ENCODE measurements around the gene DUSP28. TPM values are rescaled to one million over a fixed set of nuclear protein-coding genes. Genes with fewer than 3 reads are reported as not detected.

Gene DUSP28
- total RNA-seq, 1 experiment from 2014 or later: 6.3 TPM

- H3K36me3 ChIP-seq: peaks cover 11% of the 10 kb centered on the region
- no peaks in the 10 kb centered on the region for H3K9me3 ChIP-seq
- no peak for DNase-seq
- no peaks in the 10 kb centered on the region for H3K27me3 ChIP-seq
- H3K4me3 ChIP-seq: peak overlapping the region; percentile 85
These were observed 25.6 kb downstream of the DUSP28 start for GRCh38 chr2:240585681-240586197.

GRCh38 chr2:240586198-240586918 is 26.2 kb downstream of the DUSP28 start, which contains the start of gene CAPN10:
Gene CAPN10 (plus strand): TSS chr2:240586734. CDS start chr2:240586912, 178 bp downstream.
- Histone ChIP-seq H3K4me3 (peak within 1 kb of the TSS; percentile 85), H3K27me3 (no peaks in the 10 kb centered on the region), H3K36me3 (peaks cover 11% of the 10 kb centered on the region), H3K9me3 (no peaks in the 10 kb centered on the region)
- peak; percentile 98 for DNase-seq

GRCh38 chr2:240586919-240587800 is 27.0 kb downstream of the DUSP28 start:
- peaks cover 11% of the 10 kb centered on the region for H3K36me3 ChIP-seq
- peak overlapping the region; percentile 85 for H3K4me3 ChIP-seq
- no peaks in the 10 kb centered on the region for H3K9me3 ChIP-seq
- DNase-seq: peak; percentile 31
- no peaks in the 10 kb centered on the region for H3K27me3 ChIP-seq

DNA sequence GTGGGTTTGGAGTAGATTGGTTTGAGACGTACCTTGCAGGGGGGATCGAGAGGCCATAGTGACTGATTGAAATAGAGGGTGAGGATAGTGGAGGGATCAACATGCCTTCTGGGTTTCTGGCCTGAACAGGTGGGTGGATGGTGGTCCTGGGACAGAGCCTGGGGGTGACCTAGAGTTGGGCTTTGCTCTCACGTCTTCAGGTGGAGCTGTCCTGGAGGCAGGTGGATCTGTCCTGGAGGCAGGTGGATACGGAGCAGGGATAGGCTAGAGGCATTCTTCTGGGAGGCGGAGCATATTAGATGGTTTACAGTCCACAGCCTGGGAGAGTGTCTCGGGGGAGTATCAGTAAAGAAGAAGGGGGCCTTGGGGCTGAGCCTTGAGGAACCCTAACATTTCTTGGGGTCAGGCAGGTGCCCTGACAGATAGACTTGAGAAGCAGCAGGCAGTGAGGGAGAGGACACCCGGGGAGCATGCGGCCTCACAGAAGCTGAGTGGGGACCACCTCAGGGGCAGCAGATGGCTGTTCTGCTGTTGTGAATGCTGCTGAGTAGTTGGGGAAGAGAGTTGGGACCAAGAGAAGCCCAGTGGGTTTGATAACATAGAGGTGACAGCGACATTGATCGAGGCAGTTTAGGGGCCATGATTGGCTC is 28.0 kb downstream of the DUSP28 start:
- no peaks in the 10 kb centered on the region for H3K27me3 ChIP-seq
- no peaks in the 10 kb centered on the region for H3K9me3 ChIP-seq
- DNase-seq: no peak
- H3K4me3 ChIP-seq: peak overlapping the region; percentile 85
- peaks cover 11% of the 10 kb centered on the region for H3K36me3 ChIP-seq

DNA sequence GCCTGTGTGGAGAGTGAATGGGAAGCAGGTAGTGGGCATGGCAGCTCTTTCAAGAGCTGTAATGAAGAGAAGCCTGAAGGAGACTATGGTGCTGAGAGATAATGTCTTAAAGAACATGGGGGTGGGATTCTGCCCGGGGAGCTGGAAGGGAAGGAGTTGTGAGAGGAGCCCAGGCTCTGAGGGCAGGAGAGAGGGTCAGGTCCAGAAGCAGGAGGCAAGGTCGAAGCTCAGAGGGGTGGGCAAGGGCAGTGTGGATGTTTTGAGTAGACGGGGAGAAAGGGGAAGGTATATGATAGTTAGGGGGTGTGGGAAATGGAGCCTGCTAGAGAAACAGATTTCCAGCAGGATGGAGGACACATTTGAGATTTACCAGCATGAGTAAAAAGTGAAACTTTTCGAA is 28.5 kb downstream of the DUSP28 start:
- H3K36me3 ChIP-seq: peaks cover 8% of the 10 kb centered on the region
- DNase-seq: no peak
- H3K9me3 ChIP-seq: no peaks in the 10 kb centered on the region
- no peaks in the 10 kb centered on the region for H3K27me3 ChIP-seq
- no peak overlapping the region for H3K4me3 ChIP-seq

DNA sequence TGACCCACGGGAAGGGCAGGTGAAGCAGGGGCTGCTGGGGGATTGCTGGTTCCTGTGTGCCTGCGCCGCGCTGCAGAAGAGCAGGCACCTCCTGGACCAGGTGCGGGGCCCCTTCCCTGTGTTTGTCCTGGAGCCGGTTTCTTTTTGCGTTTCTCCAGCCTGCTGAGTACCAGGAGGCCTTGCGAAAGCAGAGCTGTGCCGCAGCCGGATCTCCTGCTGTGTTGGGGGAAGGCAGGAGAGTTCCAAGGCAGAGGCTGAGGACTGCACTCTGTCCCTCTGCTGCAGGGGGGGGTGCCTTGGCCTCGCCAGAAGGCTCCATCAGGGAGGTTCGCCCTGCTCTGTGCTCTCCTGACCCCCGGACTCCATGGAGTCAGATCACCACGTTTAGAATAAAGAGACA is 29.2 kb downstream of the DUSP28 start:
- peaks cover 8% of the 10 kb centered on the region for H3K36me3 ChIP-seq
- no peak for DNase-seq
- H3K27me3 ChIP-seq: no peaks in the 10 kb centered on the region
- H3K9me3 ChIP-seq: no peaks in the 10 kb centered on the region
- H3K4me3 ChIP-seq: no peak overlapping the region

DNA sequence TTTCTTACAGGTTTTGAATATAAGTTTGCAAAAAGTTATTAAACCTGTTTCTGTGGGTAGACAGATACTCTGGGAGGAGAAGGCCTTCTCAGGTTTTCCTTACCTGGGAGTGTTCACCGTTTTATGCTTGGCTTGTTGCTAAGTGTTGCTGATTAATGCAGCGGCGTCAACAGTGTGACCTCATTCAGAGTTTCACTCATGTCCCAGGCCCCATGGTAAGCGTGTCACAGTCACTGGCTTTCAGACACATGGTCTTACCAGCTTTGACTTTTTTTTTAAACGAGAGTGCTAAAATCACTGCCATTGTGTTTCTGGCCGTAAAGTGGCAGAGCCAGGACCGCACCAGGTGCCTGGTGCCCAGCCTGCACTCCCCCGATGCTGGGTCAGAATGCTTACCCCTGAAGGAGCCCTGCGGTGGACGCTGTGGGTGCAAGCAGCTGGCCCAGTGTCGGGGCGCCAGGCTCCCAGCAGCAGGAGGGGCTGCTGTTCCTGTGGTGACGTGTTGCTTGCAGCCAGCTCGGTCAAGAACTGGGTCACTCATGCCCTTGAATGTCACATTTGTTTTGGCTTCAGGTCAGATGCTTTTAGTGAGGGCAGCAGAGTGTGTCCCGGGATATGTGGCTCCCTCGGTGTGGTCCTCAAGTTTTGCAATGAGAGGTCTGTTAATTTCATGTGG is 29.8 kb downstream of the DUSP28 start:
- no peak for DNase-seq
- H3K4me3 ChIP-seq: no peak overlapping the region

GRCh38 chr2:240590681-240591111 is 30.5 kb downstream of the DUSP28 start:
- DNase-seq: no peak
- H3K36me3 ChIP-seq: peaks cover 3% of the 10 kb centered on the region
- no peaks in the 10 kb centered on the region for H3K27me3 ChIP-seq
- H3K9me3 ChIP-seq: no peaks in the 10 kb centered on the region
- no peak overlapping the region for H3K4me3 ChIP-seq

More for the DNA sequence above, 29.8 kb downstream of the DUSP28 start:
- Histone ChIP-seq H3K9me3 (no peaks in the 10 kb centered on the region), H3K36me3 (peaks cover 6% of the 10 kb centered on the region), H3K27me3 (no peaks in the 10 kb centered on the region)

DNA sequence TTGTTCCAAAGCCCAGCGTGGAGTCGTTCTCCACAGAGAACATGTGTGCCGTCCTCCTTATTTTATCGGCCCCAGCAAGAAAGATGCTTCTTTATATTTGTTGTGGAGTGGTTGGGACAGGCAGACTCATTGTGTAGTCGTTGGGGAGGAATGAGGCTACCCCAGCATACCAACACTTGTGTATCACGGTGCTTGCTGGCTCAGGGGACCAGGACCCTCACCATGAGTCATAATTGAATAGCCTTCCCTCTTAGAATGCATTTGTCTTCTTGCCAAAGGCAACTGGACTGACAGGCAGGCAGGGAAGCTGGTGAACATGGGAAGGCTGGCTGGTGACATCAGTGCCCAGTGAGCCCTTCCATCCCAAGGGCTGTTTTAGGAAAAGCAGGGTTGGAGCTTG is 31.1 kb downstream of the DUSP28 start:
- no peaks in the 10 kb centered on the region for H3K9me3 ChIP-seq
- H3K36me3 ChIP-seq: peaks cover 3% of the 10 kb centered on the region
- DNase-seq: no peak
- H3K27me3 ChIP-seq: no peaks in the 10 kb centered on the region
- no peak overlapping the region for H3K4me3 ChIP-seq

GRCh38 chr2:240591784-240592183 is 31.6 kb downstream of the DUSP28 start:
- peaks cover 3% of the 10 kb centered on the region for H3K36me3 ChIP-seq
- no peak overlapping the region for H3K4me3 ChIP-seq
- H3K27me3 ChIP-seq: no peaks in the 10 kb centered on the region
- DNase-seq: no peak
- H3K9me3 ChIP-seq: no peaks in the 10 kb centered on the region

- H3K27me3 ChIP-seq: no peaks in the 10 kb centered on the region
- no peak overlapping the region for H3K4me3 ChIP-seq
- H3K9me3 ChIP-seq: no peaks in the 10 kb centered on the region
- H3K36me3 ChIP-seq: peaks cover 3% of the 10 kb centered on the region
- DNase-seq: no peak
These were observed 33.0 kb downstream of the DUSP28 start for GRCh38 chr2:240593026-240593702.

GRCh38 chr2:240593703-240594451 is 33.7 kb downstream of the DUSP28 start:
- Histone ChIP-seq H3K4me3 (no peak overlapping the region), H3K9me3 (no peaks in the 10 kb centered on the region), H3K36me3 (peaks cover 3% of the 10 kb centered on the region), H3K27me3 (no peaks in the 10 kb centered on the region)
- no peak for DNase-seq

DNA sequence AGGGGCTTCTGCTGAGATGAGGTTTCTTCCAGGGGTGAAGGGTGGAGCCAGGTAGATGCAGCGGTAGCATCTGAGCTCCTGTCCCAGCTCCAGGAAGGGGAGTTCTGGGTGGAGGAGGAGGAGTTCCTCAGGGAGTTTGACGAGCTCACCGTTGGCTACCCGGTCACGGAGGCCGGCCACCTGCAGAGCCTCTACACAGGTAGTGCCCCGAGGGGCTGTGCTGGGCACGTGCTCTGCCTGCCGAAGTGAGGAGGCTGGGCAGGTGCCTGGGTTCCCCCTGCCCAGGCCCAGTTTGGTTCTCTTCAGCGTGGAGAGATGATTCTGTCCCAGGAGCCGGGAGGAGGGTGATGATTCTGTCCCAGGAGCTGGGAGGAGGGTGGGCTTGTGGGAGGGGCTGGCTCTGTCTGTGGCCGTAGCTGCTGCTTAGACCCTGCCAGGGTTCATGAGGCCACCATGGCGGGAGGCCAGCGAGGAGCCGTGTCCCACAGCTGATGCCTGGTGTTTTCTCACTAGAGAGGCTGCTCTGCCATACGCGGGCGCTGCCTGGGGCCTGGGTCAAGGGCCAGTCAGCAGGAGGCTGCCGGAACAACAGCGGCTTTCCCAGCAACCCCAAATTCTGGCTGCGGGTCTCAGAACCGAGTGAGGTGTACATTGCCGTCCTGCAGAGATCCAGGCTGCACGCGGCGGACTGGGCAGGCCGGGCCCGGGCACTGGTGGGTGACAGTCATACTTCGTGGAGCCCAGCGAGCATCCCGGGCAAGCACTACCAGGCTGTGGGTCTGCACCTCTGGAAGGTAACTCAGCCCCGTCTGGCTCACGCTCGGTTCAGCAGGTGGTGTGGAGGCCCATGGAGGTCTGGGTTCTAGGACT is 34.6 kb downstream of the DUSP28 start:
- Histone ChIP-seq H3K36me3 (no peaks in the 10 kb centered on the region; the same call in 1 of the 2 replicates), H3K27me3 (no peaks in the 10 kb centered on the region), H3K9me3 (no peaks in the 10 kb centered on the region), H3K4me3 (no peak overlapping the region)
- no peak for DNase-seq

GRCh38 chr2:240595381-240596079 is 35.4 kb downstream of the DUSP28 start:
- Histone ChIP-seq H3K9me3 (no peaks in the 10 kb centered on the region), H3K4me3 (no peak overlapping the region), H3K27me3 (no peaks in the 10 kb centered on the region), H3K36me3 (no peaks in the 10 kb centered on the region; the same call in 1 of the 2 replicates)
- no peak for DNase-seq
